Esophagus muscularis mucosa (tissue), 4 donors: ENCODE data around the gene IGF2R. TPM values are rescaled to one million over a fixed set of nuclear protein-coding genes. Genes with fewer than 3 reads are reported as not detected.
A peak's percentile ranks its signal among the peaks of the same experiment; 100 is the strongest.

ENCODE experiments used
- DNase-seq: peaks from one replicate; pipeline ENCODE4 v3.0.0-alpha.2; 2017; ENCODE audit errors: extremely low spot score
- H3K27ac ChIP-seq, 4 donors: fragments of 200-600 bp; sonication (generic); replicated peaks in 1 of 4; 1 replicate in 3 of 4; 2 replicates in 1 of 4; pipeline ENCODE4 v1.5.1; 2016 to 2019; ENCODE audit warnings: mild to moderate bottlenecking in 1 of 4
- H3K27me3 ChIP-seq, 4 donors: fragments of 200-600 bp; sonication (generic); one replicate each; pipeline versions ENCODE4 v1.5.1 to v1.6.0; 2016 to 2019
- H3K36me3 ChIP-seq, 4 donors: fragments of 200-600 bp; sonication (generic); one replicate each; pipeline ENCODE4 v1.5.1; 2016 to 2019
- H3K4me1 ChIP-seq, 4 donors: fragments of 200-600 bp; sonication (generic); one replicate each; pipeline ENCODE4 v1.5.1; 2016 to 2019
- H3K4me3 ChIP-seq, 4 donors: fragments of 200-600 bp; sonication (generic); 1 replicate in 2 of 4; 2 replicates in 2 of 4; pipeline ENCODE4 v1.5.1; 2016 to 2019; ENCODE audit warnings: mild to moderate bottlenecking in 4 of 4, moderate library complexity in 1 of 4
- H3K9me3 ChIP-seq, 4 donors: fragments of 200-600 bp; sonication (generic); 1 replicate in 3 of 4; 2 replicates in 1 of 4; pipeline ENCODE4 v1.5.1; 2016 to 2019
- EP300 ChIP-seq: sonication (generic); formaldehyde crosslinking; IDR thresholded peaks from one replicate; pipeline ENCODE4 v1.6.1; 2017; ENCODE audit warnings: antibody characterized with exemption
- POLR2A ChIP-seq: fragments of 450-650 bp; IDR thresholded peaks from one replicate; pipeline ENCODE4 v1.6.1; 2017; ENCODE audit warnings: antibody characterized with exemption, moderate library complexity, mild to moderate bottlenecking, low read depth
- POLR2AphosphoS5 ChIP-seq, 2 donors: sonication (generic); formaldehyde crosslinking; IDR thresholded peaks; one replicate each; pipeline ENCODE4 v1.6.1; 2017; ENCODE audit warnings: antibody characterized with exemption in 2 of 2
- WGBS: methylation state at CpG from one replicate; pipeline ENCODE4 v1.1.5; 2018; 5-methylcytosine and 5-hydroxymethylcytosine counted together
- intact Hi-C: fragments of 100-400 bp; cut with DNase I; formaldehyde crosslinking; loops from one replicate; pipeline ENCODE4 v1.15.1; 2023
- total RNA-seq, 4 donors: library from RNA; depleted of rRNA; stranded (reverse); fragments of >200 nt; gene quantifications; one replicate each; pipeline versions ENCODE4 v1.1.0 to v1.2.1, GENCODE V29; 2016
- TF ChIP-seq, protein P1 (sequence below), 3 experiments: fragments of 200-600 bp in 2 of 3; fragments of 450-650 bp in 1 of 3; sonication (generic) in 2 of 3; IDR thresholded peaks; one replicate each; pipeline ENCODE4 v1.5.1; 2017 to 2019; ENCODE audit warnings: antibody characterized with exemption in 3 of 3, mild to moderate bottlenecking in 2 of 3, moderate library complexity in 1 of 3

The IGF2R gene
- total RNA-seq, 4 donors from 2014 or later = 43.6 to 75.3 (median 58.4) TPM

DNA sequence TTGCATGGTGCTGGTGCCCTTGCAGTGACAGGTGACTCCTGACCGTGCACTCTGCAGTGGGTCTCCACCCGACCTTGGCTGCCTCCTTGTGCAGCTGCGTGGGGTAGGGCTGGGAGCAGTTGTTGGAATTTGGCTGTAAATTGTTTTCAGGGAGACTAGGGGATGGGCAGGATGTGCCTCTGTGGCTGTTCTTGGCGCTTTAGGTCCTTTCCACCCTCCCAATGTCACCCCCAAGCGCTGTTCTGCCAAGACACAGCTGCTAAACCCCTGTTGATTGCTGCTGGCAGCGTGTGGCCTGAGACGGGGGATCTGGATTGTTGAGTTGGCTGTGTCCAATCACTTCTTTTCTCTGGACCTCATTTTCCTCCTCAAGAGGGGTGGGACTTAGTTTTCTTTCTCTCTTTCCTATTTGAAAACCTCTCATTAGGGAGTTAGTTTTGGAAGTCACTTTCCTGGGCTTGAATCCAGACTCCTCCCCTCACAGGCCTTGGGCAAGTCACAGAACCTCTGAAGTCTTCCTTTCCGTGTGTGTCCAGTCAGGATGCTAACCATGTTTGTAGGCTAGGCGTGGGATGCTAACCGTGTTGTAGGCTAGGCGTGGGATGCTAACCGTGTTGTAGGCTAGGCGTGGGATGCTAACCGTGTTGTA lies 8.5 kb downstream of the IGF2R start:
- no peaks in the 10 kb centered on the region for H3K36me3 ChIP-seq
- no peak overlapping the region for H3K4me3 ChIP-seq
- WGBS = 72% methylated on average over 10 of the region's 14 CpGs
- no peaks in the 10 kb centered on the region for H3K9me3 ChIP-seq
- no peaks in the 10 kb centered on the region for H3K27me3 ChIP-seq
- TF ChIP-seq EP300 (no peak), POLR2A (no peak), POLR2AphosphoS5 (IDR thresholded peaks at IDR 0.05) (no peak)
- TF ChIP-seq, protein P1, sequence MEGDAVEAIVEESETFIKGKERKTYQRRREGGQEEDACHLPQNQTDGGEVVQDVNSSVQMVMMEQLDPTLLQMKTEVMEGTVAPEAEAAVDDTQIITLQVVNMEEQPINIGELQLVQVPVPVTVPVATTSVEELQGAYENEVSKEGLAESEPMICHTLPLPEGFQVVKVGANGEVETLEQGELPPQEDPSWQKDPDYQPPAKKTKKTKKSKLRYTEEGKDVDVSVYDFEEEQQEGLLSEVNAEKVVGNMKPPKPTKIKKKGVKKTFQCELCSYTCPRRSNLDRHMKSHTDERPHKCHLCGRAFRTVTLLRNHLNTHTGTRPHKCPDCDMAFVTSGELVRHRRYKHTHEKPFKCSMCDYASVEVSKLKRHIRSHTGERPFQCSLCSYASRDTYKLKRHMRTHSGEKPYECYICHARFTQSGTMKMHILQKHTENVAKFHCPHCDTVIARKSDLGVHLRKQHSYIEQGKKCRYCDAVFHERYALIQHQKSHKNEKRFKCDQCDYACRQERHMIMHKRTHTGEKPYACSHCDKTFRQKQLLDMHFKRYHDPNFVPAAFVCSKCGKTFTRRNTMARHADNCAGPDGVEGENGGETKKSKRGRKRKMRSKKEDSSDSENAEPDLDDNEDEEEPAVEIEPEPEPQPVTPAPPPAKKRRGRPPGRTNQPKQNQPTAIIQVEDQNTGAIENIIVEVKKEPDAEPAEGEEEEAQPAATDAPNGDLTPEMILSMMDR (IDR thresholded peaks at IDR 0.05) = no peak
- DNase-seq = no peak
- intact Hi-C loops = loop anchor here (10.0 kb wide), 1 partner anchor 183 kb away; the partner anchor contains the start of gene MRPL18
- peak overlapping the region in 3 of 4 donors; percentile 7 to 40 (median 8) for H3K27ac ChIP-seq
- peaks cover 70 to 87% (median 79%) of the 10 kb centered on the region in 4 donors for H3K4me1 ChIP-seq

DNA sequence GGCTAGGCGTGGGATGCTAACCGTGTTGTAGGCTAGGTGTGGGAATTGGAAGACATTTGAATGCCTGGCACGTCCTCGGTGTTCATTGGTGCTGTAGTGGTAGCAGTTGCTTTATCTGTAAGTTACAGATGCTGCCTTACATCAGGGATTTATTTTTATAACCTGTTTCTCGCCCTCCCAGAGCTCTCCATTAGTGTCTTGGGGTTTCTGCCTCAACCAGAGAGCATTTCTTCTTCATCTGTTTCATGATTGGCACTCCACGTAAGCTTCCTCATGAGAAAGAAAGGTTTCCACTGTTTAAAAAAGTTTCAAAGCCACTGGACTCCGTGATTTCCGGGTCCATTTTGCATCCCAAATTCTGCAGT lies 9.0 kb downstream of the IGF2R start:
- Histone ChIP-seq H3K4me3 (no peak overlapping the region), H3K27me3 (no peaks in the 10 kb centered on the region), H3K4me1 (peaks cover 70 to 87% (median 79%) of the 10 kb centered on the region in 4 donors), H3K9me3 (no peaks in the 10 kb centered on the region), H3K36me3 (no peaks in the 10 kb centered on the region), H3K27ac (no peak overlapping the region)
- TF ChIP-seq EP300 (no peak), POLR2AphosphoS5 (IDR thresholded peaks at IDR 0.05) (no peak), POLR2A (no peak)
- TF ChIP-seq, protein P1 (IDR thresholded peaks at IDR 0.05) = no peak
- no peak for DNase-seq
- WGBS = 82% methylated on average over 4 of the region's 8 CpGs
- intact Hi-C loops = loop anchor here (10.0 kb wide), 1 partner anchor 183 kb away; the partner anchor contains the start of gene MRPL18

DNA sequence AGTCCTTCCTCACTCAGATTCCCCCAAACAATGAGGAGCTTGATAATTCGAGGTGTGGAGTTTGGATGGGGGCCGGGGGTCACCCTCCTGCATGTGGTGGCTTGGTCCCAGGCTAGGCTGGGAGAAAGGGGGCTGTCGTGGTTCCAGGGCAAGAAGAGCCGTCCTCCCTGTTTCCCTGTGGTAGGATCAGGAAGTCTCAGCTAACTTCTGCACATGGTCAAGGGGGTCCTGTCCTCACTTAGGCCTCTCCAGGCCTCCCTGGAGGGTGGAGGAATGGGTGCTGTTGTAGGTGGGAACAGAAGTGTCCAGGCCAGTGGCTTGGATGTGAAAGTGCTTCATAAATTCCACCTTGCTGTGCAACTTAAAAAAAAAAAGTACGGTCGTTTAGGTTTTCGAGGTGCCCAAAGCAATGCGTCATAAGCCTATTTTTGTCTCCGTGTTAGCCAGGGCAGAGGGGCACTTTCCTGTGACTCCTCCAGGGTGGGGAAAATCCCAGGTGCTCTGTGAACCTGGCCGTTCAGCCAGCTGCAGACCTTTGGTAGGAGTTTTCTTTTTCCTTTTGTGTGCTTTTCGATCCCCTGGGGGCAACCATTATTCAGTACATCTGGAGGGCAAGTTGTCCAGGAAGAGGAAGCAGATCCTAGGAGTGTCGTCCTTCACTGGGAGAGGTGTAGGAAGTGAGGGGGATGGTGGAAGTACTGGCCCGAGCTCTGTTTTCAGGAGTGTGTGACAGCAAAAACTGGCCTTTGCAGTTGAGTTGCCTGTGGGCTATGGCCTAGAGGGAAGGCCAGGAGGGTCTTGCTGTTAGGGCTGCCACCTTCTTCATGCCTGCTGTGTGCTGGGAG lies 9.6 kb downstream of the IGF2R start:
- DNase-seq = no peak
- intact Hi-C loops = loop anchor here (10.0 kb wide), 1 partner anchor 184 kb away; the partner anchor contains the start of gene MRPL18
- WGBS = 65% methylated on average over 13 of the region's 13 CpGs
- H3K4me1 ChIP-seq = peaks cover 70 to 87% (median 79%) of the 10 kb centered on the region in 4 donors
- H3K36me3 ChIP-seq = no peaks in the 10 kb centered on the region
- TF ChIP-seq, protein P1 (IDR thresholded peaks at IDR 0.05) = no peak
- TF ChIP-seq POLR2A = no peak
- no peaks in the 10 kb centered on the region for H3K9me3 ChIP-seq
- peak overlapping the region in 3 of 4 donors; percentile 10 to 24 (median 12) for H3K27ac ChIP-seq
- H3K27me3 ChIP-seq = no peaks in the 10 kb centered on the region
- H3K4me3 ChIP-seq = no peak overlapping the region

DNA sequence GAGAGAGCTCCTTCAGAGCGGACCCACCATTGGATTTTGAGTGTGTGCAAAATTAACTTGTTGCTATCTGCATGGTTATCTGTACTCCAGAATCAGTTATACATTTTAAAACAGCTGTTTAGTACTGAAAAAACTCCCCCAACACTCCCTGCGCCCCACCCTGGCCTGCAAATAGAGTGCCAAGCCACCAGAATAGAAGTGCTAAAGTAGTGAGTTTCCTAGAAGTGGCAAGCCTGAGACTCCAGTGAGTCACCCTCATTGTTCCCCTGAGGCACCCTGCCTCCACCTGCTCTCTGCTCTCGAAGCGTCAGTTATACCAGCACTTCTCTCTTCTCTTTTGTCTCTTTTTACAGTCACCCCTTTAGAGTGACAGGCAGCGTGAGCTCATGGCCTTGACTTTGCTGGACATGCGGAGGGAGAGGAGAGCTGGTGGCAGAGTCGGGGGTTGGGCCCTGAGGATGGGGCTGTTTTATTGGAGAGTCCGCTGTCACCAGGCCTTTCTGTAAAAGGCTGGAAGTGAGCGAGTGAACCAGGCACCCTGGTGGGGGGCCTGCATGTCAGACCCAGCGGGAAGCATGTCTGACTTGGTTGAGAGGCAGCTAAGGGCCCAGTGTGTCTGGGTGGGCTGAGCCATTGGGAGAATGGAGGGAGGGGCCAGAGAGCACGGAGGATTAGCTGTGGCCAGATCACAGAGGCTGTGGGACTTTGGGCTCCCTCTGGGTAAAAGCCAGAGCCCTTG lies 10.4 kb downstream of the IGF2R start:
- H3K4me1 ChIP-seq = peaks cover 72 to 87% (median 79%) of the 10 kb centered on the region in 4 donors
- H3K9me3 ChIP-seq = no peaks in the 10 kb centered on the region
- H3K27me3 ChIP-seq = no peaks in the 10 kb centered on the region
- TF ChIP-seq POLR2A = no peak
- TF ChIP-seq, protein P1 (IDR thresholded peaks at IDR 0.05) = no peak
- peak in 1 of 2 donors; percentile 9 for TF ChIP-seq POLR2AphosphoS5 (IDR thresholded peaks at IDR 0.05)
- TF ChIP-seq EP300 = no peak
- H3K36me3 ChIP-seq = no peaks in the 10 kb centered on the region
- peak overlapping the region in 3 of 4 donors; percentile 10 to 24 (median 12) for H3K27ac ChIP-seq
- no peak overlapping the region for H3K4me3 ChIP-seq
- DNase-seq = no peak
- intact Hi-C loops = loop anchor here (10.0 kb wide), 1 partner anchor 185 kb away; the partner anchor contains the start of gene MRPL18
- 78% methylated on average over 11 of the region's 11 CpGs for WGBS
